Measurements from ENCODE around the gene TAF8. TPM values are rescaled to one million over a fixed set of nuclear protein-coding genes. Genes with fewer than 3 reads are reported as not detected.

TAF8 gene
- total RNA-seq, 1 experiment from 2014 or later = 22.5 TPM

DNA sequence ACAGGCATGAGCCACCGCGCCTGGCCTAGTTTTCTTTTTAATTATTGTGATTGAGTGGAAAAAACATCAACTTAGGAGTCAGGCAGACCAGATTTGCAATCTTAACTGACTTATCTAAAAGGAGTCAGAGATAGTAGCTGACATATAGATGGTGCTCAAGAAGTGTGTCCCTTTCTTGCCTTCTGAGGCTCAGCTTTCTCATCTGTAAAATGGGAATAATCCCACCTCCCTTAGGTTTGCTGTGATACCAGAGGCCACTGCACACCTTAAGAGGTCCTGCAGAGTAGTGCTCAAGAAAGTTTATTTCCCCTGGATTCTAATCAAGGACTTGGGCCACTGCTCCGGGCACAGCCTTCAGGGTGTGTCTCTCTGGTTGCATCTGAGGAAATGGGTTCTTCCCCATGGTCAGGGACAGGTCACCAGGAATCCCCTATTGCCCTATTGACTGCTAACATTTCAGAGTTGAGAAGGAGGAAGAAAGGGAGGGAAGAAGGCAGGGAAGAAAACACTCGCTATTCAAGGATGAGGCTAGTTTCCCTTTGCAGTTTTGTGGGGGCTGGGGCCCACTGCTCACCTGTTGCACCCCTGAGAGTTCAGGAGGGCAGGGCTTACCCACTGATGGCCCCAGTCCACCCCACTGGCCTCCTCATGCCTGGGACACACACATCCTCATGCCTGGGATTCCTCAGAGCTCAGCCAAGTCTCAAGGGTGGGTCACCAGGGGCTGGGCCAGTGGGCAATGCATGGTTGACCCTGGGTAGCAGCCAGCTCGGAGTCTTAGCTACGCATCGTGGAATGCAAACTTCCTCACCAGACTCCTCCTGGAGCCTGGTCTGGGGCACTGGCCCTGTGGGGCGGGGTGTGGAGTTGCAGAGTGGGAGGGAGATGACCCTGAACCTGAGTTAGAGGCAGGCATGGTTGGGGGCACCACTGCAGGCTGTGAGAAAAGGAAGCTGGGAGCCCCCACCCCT is 70.9 kb downstream of the TAF8 start:
- Histone ChIP-seq H3K27ac (ENCODE audit: low read depth, low read length, poor library complexity, severe bottlenecking) (no peak overlapping the region), H3K27me3 (replicated peaks; ENCODE audit: insufficient read depth, low read depth, low read length, poor library complexity) (no peaks in the 10 kb centered on the region), H3K9me3 (ENCODE audit: low read depth, low read length, poor library complexity, severe bottlenecking) (no peaks in the 10 kb centered on the region), H3K36me3 (ENCODE audit: insufficient read depth, low read length, poor library complexity, severe bottlenecking) (no peaks in the 10 kb centered on the region), H3K4me3 (ENCODE audit: low read depth, low read length, poor library complexity, severe bottlenecking) (no peak overlapping the region), H3K4me1 (ENCODE audit: insufficient read depth, low read length, poor library complexity, severe bottlenecking) (no peaks in the 10 kb centered on the region)
- BruUV-seq (replicated peaks) = no TSS peak
- no peak for DNase-seq (ENCODE audit: low spot score)
- ChIA-PET POLR2A (ENCODE audit: low non-redundant PET) (no interaction called here), CTCF (no interaction called here)
- TF ChIP-seq EZH2 (IDR thresholded peaks at IDR 0.05; ENCODE audit: borderline replicate concordance, low read depth, low read length, poor library complexity, severe bottlenecking) = no peak
- TF ChIP-seq, protein P1, sequence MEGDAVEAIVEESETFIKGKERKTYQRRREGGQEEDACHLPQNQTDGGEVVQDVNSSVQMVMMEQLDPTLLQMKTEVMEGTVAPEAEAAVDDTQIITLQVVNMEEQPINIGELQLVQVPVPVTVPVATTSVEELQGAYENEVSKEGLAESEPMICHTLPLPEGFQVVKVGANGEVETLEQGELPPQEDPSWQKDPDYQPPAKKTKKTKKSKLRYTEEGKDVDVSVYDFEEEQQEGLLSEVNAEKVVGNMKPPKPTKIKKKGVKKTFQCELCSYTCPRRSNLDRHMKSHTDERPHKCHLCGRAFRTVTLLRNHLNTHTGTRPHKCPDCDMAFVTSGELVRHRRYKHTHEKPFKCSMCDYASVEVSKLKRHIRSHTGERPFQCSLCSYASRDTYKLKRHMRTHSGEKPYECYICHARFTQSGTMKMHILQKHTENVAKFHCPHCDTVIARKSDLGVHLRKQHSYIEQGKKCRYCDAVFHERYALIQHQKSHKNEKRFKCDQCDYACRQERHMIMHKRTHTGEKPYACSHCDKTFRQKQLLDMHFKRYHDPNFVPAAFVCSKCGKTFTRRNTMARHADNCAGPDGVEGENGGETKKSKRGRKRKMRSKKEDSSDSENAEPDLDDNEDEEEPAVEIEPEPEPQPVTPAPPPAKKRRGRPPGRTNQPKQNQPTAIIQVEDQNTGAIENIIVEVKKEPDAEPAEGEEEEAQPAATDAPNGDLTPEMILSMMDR (conservative IDR thresholded peaks at IDR 0.05; ENCODE audit: low read depth, low read length) = no peak
- intact Hi-C loops (cut with micrococcal nuclease; ENCODE audit: unreplicated experiment) = no loop called here

DNA sequence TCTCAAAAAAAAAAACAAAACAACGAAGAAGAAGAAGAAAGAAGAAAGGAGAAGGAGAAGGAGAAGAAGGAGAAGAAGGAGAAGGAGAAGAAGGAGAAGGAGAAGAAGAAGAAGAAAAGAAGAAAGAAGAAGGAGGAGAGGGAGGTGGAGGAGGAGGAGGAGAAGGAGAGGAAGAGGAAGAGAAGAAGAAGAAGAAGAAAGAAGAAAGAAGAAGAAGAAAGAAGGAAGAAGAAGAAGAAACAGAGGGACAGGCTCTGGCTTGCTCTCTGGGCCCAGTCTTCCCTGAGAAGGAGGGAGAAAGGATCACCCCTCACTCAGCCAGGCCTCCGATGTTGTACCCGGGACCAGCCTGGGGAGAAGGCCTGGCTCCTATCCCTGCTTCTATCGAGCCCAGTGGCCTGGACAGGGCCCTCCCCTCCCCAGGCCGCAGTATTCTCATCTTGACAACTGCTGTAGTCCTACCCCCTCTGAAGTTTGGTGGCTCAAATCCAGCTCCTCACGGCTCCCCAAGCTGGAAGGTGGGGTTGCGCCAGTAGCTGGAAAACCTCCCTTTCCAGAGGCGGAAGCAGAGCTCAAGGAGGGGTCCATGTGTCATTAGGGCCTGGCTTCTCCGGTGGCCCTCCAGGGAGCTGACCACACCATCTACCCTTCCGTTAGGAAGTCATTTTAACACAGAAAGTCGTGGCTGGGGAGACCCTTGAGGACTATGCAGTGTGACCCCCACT is 73.2 kb downstream of the TAF8 start:
- H3K9me3 ChIP-seq (ENCODE audit: low read depth, low read length, poor library complexity, severe bottlenecking) = no peaks in the 10 kb centered on the region
- BruUV-seq (replicated peaks) = no TSS peak
- H3K36me3 ChIP-seq (ENCODE audit: insufficient read depth, low read length, poor library complexity, severe bottlenecking) = no peaks in the 10 kb centered on the region
- intact Hi-C loops (cut with micrococcal nuclease; ENCODE audit: unreplicated experiment) = no loop called here
- ChIA-PET POLR2A (ENCODE audit: low non-redundant PET) (no interaction called here), CTCF (no interaction called here)
- DNase-seq (ENCODE audit: low spot score) = no peak
- no peak overlapping the region for H3K27ac ChIP-seq (ENCODE audit: low read depth, low read length, poor library complexity, severe bottlenecking)
- H3K4me3 ChIP-seq (ENCODE audit: low read depth, low read length, poor library complexity, severe bottlenecking) = no peak overlapping the region
- no peaks in the 10 kb centered on the region for H3K4me1 ChIP-seq (ENCODE audit: insufficient read depth, low read length, poor library complexity, severe bottlenecking)
- TF ChIP-seq, protein P1 (conservative IDR thresholded peaks at IDR 0.05; ENCODE audit: low read depth, low read length) = no peak
- no peak for TF ChIP-seq EZH2 (IDR thresholded peaks at IDR 0.05; ENCODE audit: borderline replicate concordance, low read depth, low read length, poor library complexity, severe bottlenecking)
- H3K27me3 ChIP-seq (replicated peaks; ENCODE audit: insufficient read depth, low read depth, low read length, poor library complexity) = no peaks in the 10 kb centered on the region

DNA sequence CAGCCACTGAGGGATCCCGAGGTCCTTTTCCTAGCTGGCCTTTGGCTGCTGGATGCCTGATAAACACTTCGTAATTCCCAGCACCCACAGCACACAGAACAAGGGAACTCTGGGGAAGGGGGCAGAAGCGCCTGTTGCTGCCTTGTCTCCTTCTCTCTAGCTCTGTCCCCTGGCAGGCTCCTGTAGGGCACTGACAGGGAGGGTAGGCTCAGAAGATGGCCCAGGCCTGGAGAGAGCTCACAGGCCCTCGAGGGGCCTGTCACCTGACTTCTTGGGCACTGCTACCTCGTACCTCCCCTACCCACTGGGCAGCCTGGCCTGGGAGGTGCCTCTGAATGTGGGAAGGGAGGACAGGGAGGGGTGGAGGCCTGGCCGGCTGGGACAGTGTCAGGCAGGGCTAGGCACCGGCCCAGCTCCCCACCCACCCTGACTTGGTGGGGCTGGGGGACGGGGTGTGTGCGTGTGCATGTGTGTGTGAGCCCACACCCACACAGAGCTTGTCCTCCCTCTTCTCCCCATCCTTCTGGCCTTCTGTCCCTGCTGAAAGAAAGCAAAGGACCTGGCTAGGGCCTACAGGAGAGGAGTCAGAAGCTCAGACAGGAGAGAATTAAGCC is 74.0 kb downstream of the TAF8 start:
- BruUV-seq (replicated peaks) = no TSS peak
- Histone ChIP-seq H3K27me3 (replicated peaks; ENCODE audit: insufficient read depth, low read depth, low read length, poor library complexity) (no peaks in the 10 kb centered on the region), H3K4me1 (ENCODE audit: insufficient read depth, low read length, poor library complexity, severe bottlenecking) (no peaks in the 10 kb centered on the region), H3K36me3 (ENCODE audit: insufficient read depth, low read length, poor library complexity, severe bottlenecking) (no peaks in the 10 kb centered on the region), H3K4me3 (ENCODE audit: low read depth, low read length, poor library complexity, severe bottlenecking) (no peak overlapping the region), H3K27ac (ENCODE audit: low read depth, low read length, poor library complexity, severe bottlenecking) (no peak overlapping the region), H3K9me3 (ENCODE audit: low read depth, low read length, poor library complexity, severe bottlenecking) (no peaks in the 10 kb centered on the region)
- intact Hi-C loops (cut with micrococcal nuclease; ENCODE audit: unreplicated experiment) = no loop called here
- no peak for DNase-seq (ENCODE audit: low spot score)
- POLR2A ChIA-PET (ENCODE audit: low non-redundant PET) = no interaction called here
- TF ChIP-seq EZH2 (IDR thresholded peaks at IDR 0.05; ENCODE audit: borderline replicate concordance, low read depth, low read length, poor library complexity, severe bottlenecking) = no peak
- TF ChIP-seq, protein P1 (conservative IDR thresholded peaks at IDR 0.05; ENCODE audit: low read depth, low read length) = no peak
- CTCF ChIA-PET = no interaction called here
